Prostate gland (tissue), 2 donors: ENCODE data around the gene ASPG. TPM values are rescaled to one million over a fixed set of nuclear protein-coding genes. Genes with fewer than 3 reads are reported as not detected.
"Not testable (repeated sequence)": the region's sequence is repeated elsewhere in the genome, so short reads cannot be mapped to it uniquely, and the experiment has no call there.

Experiments used
- DNase-seq: peaks from one replicate; pipeline ENCODE4 v3.0.0-alpha.2; 2019; ENCODE audit warnings: low spot score
- H3K27ac ChIP-seq, 2 donors: fragments of 200-600 bp; sonication (generic); 2 replicates each; pipeline ENCODE4 v1.5.1; 2017 to 2019
- H3K27me3 ChIP-seq: fragments of 200-600 bp; sonication (generic); replicated peaks from 2 replicates; pipeline ENCODE4 v1.5.1; 2019; ENCODE audit not compliant: insufficient read depth
- H3K36me3 ChIP-seq, 2 donors: fragments of 200-600 bp; sonication (generic); 1 replicate in 1 of 2; 2 replicates in 1 of 2; pipeline versions ENCODE4 v1.5.1 to v1.8.1; 2017 to 2019
- H3K4me1 ChIP-seq: fragments of 200-600 bp; sonication (generic); replicated peaks from 2 replicates; pipeline ENCODE4 v1.5.1; 2019
- H3K4me3 ChIP-seq, 2 donors: fragments of 200-600 bp; sonication (generic); 2 replicates each; pipeline ENCODE4 v1.5.1; 2017 to 2019
- H3K9me3 ChIP-seq: fragments of 200-600 bp; sonication (generic); 2 replicates; pipeline ENCODE4 v1.5.1; 2017
- POLR2A ChIP-seq: fragments of 450-650 bp; IDR thresholded peaks from one replicate; pipeline ENCODE4 v1.6.1; 2016; ENCODE audit warnings: antibody characterized with exemption, mild to moderate bottlenecking
- POLR2AphosphoS5 ChIP-seq: sonication (generic); formaldehyde crosslinking; IDR thresholded peaks from one replicate; pipeline ENCODE4 v1.6.1; 2017; ENCODE audit warnings: antibody characterized with exemption
- WGBS: methylation state at CpG from one replicate; pipeline ENCODE4 v1.1.5; 2018; 5-methylcytosine and 5-hydroxymethylcytosine counted together
- intact Hi-C: fragments of 100-400 bp; cut with DNase I; formaldehyde crosslinking; loops from one replicate; pipeline ENCODE4 v1.14.2; 2022
- total RNA-seq, 2 donors: library from RNA; depleted of rRNA; stranded (reverse); fragments of >200 nt; gene quantifications; one replicate each; pipeline ENCODE4 v1.1.0, GENCODE V29; 2016
- TF ChIP-seq, protein P1 (sequence below), 4 experiments: fragments of 200-600 bp in 2 of 4; fragments of 450-650 bp in 2 of 4; sonication (generic) in 2 of 4; IDR thresholded peaks; 1 replicate in 3 of 4; 2 replicates in 1 of 4; pipeline ENCODE4 v1.5.1; 2016 to 2019; ENCODE audit warnings: antibody characterized with exemption in 4 of 4, mild to moderate bottlenecking in 2 of 4, moderate library complexity in 2 of 4

ASPG gene
- total RNA-seq, 2 donors from 2014 or later, result 2.3 TPM; not detected in 1

DNA sequence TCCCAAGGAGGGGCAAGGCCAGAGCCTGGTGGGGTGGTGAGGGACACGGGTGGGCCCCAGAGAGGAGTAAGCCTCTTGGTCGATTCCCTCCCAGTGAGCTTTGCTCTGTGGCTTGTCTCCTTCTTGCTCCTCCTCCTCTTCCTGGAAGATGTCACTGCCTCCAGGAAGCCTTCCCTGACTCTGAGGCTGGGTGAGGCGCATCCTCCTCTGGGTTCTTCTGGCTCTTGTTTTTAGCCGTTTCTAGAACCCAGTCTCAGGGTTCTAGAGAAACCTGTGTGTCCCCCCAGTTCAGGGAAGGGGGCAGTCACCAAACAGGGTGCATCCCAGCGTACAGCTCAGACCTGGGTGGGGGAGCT is 65.5 kb downstream of the ASPG start:
- Histone ChIP-seq H3K27ac (no peak overlapping the region), H3K4me1 (no peaks in the 10 kb centered on the region), H3K36me3 (no peaks in the 10 kb centered on the region), H3K9me3 (no peaks in the 10 kb centered on the region), H3K27me3 (no peaks in the 10 kb centered on the region), H3K4me3 (no peak overlapping the region)
- TF ChIP-seq, protein P1, sequence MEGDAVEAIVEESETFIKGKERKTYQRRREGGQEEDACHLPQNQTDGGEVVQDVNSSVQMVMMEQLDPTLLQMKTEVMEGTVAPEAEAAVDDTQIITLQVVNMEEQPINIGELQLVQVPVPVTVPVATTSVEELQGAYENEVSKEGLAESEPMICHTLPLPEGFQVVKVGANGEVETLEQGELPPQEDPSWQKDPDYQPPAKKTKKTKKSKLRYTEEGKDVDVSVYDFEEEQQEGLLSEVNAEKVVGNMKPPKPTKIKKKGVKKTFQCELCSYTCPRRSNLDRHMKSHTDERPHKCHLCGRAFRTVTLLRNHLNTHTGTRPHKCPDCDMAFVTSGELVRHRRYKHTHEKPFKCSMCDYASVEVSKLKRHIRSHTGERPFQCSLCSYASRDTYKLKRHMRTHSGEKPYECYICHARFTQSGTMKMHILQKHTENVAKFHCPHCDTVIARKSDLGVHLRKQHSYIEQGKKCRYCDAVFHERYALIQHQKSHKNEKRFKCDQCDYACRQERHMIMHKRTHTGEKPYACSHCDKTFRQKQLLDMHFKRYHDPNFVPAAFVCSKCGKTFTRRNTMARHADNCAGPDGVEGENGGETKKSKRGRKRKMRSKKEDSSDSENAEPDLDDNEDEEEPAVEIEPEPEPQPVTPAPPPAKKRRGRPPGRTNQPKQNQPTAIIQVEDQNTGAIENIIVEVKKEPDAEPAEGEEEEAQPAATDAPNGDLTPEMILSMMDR (IDR thresholded peaks at IDR 0.05), result no peak
- TF ChIP-seq POLR2A (no peak), POLR2AphosphoS5 (no peak)
- intact Hi-C loops, result no loop called here
- DNase-seq, result no peak
- 94% methylated on average over 5 of the region's 5 CpGs for WGBS

DNA sequence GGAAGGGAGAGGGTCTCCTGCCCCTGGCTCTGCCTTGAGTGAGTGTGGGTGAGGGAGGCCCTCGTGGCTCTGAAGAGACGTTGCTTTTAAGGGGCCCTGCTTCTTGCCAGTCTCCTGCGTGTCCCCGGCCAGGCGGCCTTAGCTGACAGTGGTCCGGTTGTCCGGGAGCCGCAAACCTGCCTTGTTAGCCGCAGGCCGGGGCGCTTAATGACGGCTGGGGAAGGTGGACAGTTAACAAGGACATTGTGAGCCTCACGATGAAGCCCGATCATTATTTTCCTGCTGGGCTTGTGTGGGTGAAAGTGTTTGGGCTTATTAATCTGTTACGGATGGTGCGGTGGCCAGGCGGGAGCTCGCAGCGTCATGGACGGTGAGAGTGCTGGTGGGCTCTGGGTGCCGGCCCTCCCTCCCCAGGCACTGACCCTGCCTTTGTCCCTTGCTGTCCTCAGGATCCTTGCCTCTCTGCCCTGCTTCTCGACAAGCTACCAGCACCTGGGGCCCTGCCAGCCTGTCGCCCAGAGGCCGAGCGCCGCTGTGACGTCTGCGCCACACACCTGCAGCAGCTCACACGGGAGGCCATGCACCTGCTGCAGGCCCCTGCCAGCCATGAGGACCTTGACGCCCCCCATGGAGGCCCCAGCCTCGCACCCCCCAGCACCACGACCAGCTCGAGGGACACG is 66.2 kb downstream of the ASPG start:
- intact Hi-C loops, result no loop called here

DNA sequence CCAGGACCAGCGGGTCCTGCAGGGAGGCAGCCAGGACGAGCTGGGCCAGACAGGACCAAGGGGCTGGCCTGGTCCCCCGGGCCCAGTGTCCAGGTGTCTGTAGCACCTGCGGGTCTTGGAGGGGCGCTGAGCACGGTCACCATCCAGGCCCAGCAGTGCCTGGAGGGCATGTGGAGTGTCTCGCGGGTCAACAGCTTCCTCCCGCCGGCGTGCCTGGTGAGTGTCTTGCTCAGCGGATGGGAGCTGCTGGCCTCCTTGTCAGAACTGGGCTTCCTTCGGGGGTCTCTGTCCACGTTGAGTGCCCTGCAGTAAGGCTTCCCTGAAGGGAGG is 66.7 kb downstream of the ASPG start:
- 91% methylated on average over 11 of the region's 14 CpGs for WGBS
- intact Hi-C loops, result no loop called here
- H3K27me3 ChIP-seq, result no peaks in the 10 kb centered on the region
- DNase-seq, result no peak
- no peaks in the 10 kb centered on the region for H3K9me3 ChIP-seq
- no peak overlapping the region for H3K4me3 ChIP-seq
- no peaks in the 10 kb centered on the region for H3K4me1 ChIP-seq
- TF ChIP-seq POLR2AphosphoS5, result no peak
- no peak for TF ChIP-seq POLR2A
- TF ChIP-seq, protein P1 (IDR thresholded peaks at IDR 0.05), result no peak
- H3K36me3 ChIP-seq, result no peaks in the 10 kb centered on the region
- H3K27ac ChIP-seq, result no peak overlapping the region

More for the DNA sequence above, 66.2 kb downstream of the ASPG start:
- DNase-seq, result no peak
- TF ChIP-seq, protein P1 (IDR thresholded peaks at IDR 0.05), result no peak
- TF ChIP-seq POLR2AphosphoS5 (no peak), POLR2A (no peak)
- H3K4me3 ChIP-seq, result no peak overlapping the region
- H3K4me1 ChIP-seq, result no peaks in the 10 kb centered on the region
- H3K27me3 ChIP-seq, result no peaks in the 10 kb centered on the region
- H3K36me3 ChIP-seq, result no peaks in the 10 kb centered on the region
- H3K9me3 ChIP-seq, result no peaks in the 10 kb centered on the region
- WGBS, result 85% methylated on average over 34 of the region's 34 CpGs
- H3K27ac ChIP-seq, result no peak overlapping the region

DNA sequence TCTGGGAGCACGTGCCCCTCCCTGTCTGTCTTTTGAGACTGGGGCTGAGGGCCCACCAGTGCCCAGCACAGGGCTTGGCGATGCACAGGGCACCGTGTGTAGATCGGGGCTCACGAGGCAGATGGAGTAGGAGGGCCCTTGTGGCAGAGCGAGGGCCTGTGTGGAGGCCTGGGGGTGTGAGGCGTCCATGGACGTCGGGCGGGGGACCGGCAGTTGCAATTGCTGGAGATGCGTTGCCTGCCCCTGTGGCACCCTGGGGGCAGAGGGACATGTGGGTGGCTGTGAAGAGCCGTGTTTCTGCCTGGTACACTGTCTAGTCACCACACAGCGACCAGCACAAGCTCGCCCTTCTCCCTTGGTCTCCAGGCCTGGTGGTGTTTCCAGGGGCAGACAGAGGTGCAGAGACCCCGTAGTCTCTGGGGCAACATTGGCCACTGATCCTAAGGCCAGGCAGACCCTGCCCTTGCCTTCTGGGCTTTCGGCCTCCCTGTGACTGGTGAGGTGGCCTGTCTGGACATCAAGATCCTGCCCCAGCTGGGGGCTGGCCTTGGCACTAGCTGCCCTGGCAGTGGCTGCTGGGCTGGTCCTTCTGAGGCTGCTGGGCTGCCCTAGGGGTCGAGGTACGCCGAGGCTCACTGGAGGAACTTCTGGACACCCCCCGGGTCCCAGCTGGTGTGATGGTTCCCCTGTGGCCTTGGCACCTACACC is 67.3 kb downstream of the ASPG start:
- H3K27ac ChIP-seq, result no peak overlapping the region
- H3K4me1 ChIP-seq, result no peaks in the 10 kb centered on the region
- H3K27me3 ChIP-seq, result no peaks in the 10 kb centered on the region
- H3K9me3 ChIP-seq, result no peaks in the 10 kb centered on the region
- no peaks in the 10 kb centered on the region for H3K36me3 ChIP-seq
- intact Hi-C loops, result no loop called here
- DNase-seq, result no peak
- no peak overlapping the region for H3K4me3 ChIP-seq
- TF ChIP-seq POLR2A, result no peak
- TF ChIP-seq, protein P1 (IDR thresholded peaks at IDR 0.05), result no peak
- TF ChIP-seq POLR2AphosphoS5, result no peak
- WGBS, result 95% methylated on average over 20 of the region's 21 CpGs

DNA sequence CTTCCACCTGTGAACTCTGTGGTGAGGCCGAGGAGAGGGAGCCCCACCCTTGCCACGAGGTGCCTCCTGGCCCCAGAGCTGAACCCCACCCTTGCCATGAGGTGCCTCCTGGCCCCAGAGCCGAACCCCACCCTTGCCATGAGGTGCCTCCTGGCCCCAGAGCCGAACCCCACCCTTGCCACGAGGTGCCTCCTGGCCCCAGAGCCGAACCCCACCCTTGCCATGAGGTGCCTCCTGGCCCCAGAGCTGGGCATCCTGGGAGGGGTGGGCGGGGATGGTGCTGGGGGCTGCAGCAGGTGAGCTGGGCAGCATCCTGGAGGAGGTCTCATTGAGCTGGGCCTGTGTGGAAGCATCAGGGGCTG is 67.9 kb downstream of the ASPG start:
- intact Hi-C loops, H3K27ac ChIP-seq, H3K4me1 ChIP-seq, H3K9me3 ChIP-seq, H3K27me3 ChIP-seq, H3K4me3 ChIP-seq, H3K36me3 ChIP-seq, DNase-seq: not testable (repeated sequence)
- 60% methylated on average over 7 of the region's 7 CpGs for WGBS
